Kidney (tissue), 14 donors: ENCODE data around the gene IFIT1B. TPM values are rescaled to one million over a fixed set of nuclear protein-coding genes. Genes with fewer than 3 reads are reported as not detected.

Experiments used
- DNase-seq, 5 donors: peaks; one replicate each; pipeline ENCODE4 v3.0.0-alpha.2; 2013 to 2020
- FAIRE-seq: peaks from 2 replicates; lab custom pipeline; 2012; peaks lifted over from hg19 to GRCh38; lab: Jason Lieb, UNC
- H3K27ac ChIP-seq, 2 donors: one replicate each; pipeline ENCODE4 v1.7.0; 2013; ENCODE audit warnings: low read depth in 2 of 2, low read length in 2 of 2, inconsistent platforms in 1 of 2
- H3K27me3 ChIP-seq: one replicate; pipeline ENCODE4 v1.7.1; 2013; ENCODE audit warnings: low read length, inconsistent platforms; ENCODE audit not compliant: control insufficient read depth, insufficient read depth
- H3K36me3 ChIP-seq, 3 donors: one replicate each; pipeline versions ENCODE4 v1.7.0 to v1.7.1; 2013; ENCODE audit warnings: low read length in 3 of 3, control low read depth in 1 of 3, inconsistent platforms in 1 of 3; ENCODE audit not compliant: insufficient read depth in 3 of 3, control insufficient read depth in 2 of 3
- H3K4me1 ChIP-seq, 3 donors: one replicate each; pipeline versions ENCODE4 v1.7.0 to v1.7.1; 2013; ENCODE audit warnings: low read length in 3 of 3, inconsistent platforms in 1 of 3, low read depth in 1 of 3; ENCODE audit not compliant: control insufficient read depth in 2 of 3, insufficient read depth in 2 of 3
- H3K4me3 ChIP-seq, 3 donors: one replicate each; pipeline versions ENCODE4 v1.7.0 to v1.8.1; 2013; ENCODE audit warnings: low read length in 3 of 3, control low read depth in 1 of 3, inconsistent platforms in 1 of 3
- H3K9ac ChIP-seq, 3 donors: one replicate each; pipeline versions ENCODE4 v1.7.0 to v1.7.1; 2013; ENCODE audit warnings: low read length in 3 of 3, control low read depth in 1 of 3, inconsistent platforms in 1 of 3
- H3K9me3 ChIP-seq, 3 donors: one replicate each; pipeline versions ENCODE4 v1.7.0 to v1.7.1; 2013; ENCODE audit warnings: low read length in 3 of 3, control low read depth in 1 of 3, inconsistent platforms in 1 of 3; ENCODE audit not compliant: control insufficient read depth in 2 of 3, insufficient read depth in 1 of 3
- intact Hi-C: fragments of 100-400 bp; cut with DNase I; formaldehyde crosslinking; loops from one replicate; pipeline ENCODE4 v1.11.1; 2022
- polyA plus RNA-seq: library from polyadenylated mRNA; stranded (reverse); fragments of 350-450 nt; fragmentation: Illumina TruSeq; extraction: RNeasy Lipid Tissue Mini Kit (QIAGEN cat#74804); gene quantifications from one replicate; pipeline ENCODE4 v1.2.3, GENCODE V29; 2014; ENCODE audit warnings: low read depth, low replicate concordance; ENCODE audit not compliant: insufficient read depth
- total RNA-seq: library from RNA; stranded (reverse); fragmentation: NEBNext Ultra II Directional; extraction: Animal tissue kit (Norgen Biotek cat#: 25700); gene quantifications from one replicate; pipeline ENCODE4 v1.2.1, GENCODE V29; 2021
- TF ChIP-seq, protein P1 (sequence below): IDR thresholded peaks from 3 replicates; pipeline ENCODE4 v1.5.1; 2012; ENCODE audit warnings: mild to moderate bottlenecking, moderate library complexity, borderline replicate concordance; ENCODE audit not compliant: insufficient read depth; ENCODE audit errors: extremely low read depth
- donor health status: control.
- donor health status: control.
- donor health status: control.
- donor health status: control.
- donor health status: control.
- donor health status: DM: yes; HTN: yes; CAD: no.
- donor health status: Normal renal cell carcinoma (clear cell type).

IFIT1B gene
- total and polyA plus RNA-seq, 2 donors from 2014 or later, result not detected

DNA sequence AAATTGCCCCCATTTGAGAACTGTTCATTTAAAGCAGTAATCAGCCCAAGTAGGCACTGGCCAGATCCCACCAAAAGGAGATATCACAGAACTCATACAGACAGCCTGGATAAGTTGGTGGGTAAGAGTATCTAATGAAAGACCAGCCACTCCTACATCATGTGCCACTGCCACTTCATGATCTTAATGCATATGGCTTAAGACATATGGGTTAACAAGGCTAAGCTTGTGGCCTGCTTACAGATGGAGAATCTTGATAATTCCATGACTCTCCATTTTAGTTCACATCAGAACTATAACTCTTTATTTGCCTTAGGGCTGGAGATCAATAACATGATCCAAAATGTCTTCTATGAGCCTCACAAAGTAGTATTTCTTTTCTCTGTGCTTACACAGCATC lies 6.8 kb upstream of the IFIT1B start:
- Histone ChIP-seq H3K4me1 (peaks cover 0 to 39% (median 22%) of the 10 kb centered on the region in 3 donors), H3K9ac (no peak overlapping the region), H3K9me3 (no peaks in the 10 kb centered on the region), H3K4me3 (no peak overlapping the region), H3K27me3 (no peaks in the 10 kb centered on the region), H3K36me3 (no peaks in the 10 kb centered on the region), H3K27ac (no peak overlapping the region)
- DNase-seq (no peak), FAIRE-seq (no peak)
- TF ChIP-seq, protein P1, sequence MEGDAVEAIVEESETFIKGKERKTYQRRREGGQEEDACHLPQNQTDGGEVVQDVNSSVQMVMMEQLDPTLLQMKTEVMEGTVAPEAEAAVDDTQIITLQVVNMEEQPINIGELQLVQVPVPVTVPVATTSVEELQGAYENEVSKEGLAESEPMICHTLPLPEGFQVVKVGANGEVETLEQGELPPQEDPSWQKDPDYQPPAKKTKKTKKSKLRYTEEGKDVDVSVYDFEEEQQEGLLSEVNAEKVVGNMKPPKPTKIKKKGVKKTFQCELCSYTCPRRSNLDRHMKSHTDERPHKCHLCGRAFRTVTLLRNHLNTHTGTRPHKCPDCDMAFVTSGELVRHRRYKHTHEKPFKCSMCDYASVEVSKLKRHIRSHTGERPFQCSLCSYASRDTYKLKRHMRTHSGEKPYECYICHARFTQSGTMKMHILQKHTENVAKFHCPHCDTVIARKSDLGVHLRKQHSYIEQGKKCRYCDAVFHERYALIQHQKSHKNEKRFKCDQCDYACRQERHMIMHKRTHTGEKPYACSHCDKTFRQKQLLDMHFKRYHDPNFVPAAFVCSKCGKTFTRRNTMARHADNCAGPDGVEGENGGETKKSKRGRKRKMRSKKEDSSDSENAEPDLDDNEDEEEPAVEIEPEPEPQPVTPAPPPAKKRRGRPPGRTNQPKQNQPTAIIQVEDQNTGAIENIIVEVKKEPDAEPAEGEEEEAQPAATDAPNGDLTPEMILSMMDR, result no peak
- intact Hi-C loops, result no loop called here

DNA sequence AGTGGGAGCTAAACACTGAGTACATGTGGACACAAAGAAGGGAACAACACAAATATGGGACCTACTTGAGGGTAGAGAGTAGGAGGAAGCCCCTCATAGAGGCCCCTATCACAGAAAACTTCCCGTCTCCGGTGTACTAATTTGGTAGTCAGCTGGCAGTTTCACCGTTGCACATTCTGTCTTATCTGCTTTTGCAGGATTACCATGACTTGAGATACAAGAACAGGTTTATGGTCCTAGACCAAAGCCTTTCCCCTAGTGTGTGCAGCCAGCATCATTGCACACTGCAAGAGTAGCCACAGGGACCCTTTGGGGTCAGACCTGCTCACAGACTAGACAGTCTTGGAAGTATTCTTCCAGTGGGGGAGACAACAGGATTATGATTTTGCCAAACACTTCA lies 5.9 kb upstream of the IFIT1B start:
- no peak for DNase-seq
- no peak for FAIRE-seq
- no peaks in the 10 kb centered on the region for H3K27me3 ChIP-seq
- no peaks in the 10 kb centered on the region for H3K36me3 ChIP-seq
- H3K4me1 ChIP-seq, result peaks cover 0 to 39% (median 22%) of the 10 kb centered on the region in 3 donors
- intact Hi-C loops, result no loop called here
- H3K9me3 ChIP-seq, result no peaks in the 10 kb centered on the region
- H3K9ac ChIP-seq, result no peak overlapping the region
- no peak overlapping the region for H3K27ac ChIP-seq
- H3K4me3 ChIP-seq, result no peak overlapping the region
- TF ChIP-seq, protein P1, result no peak

DNA sequence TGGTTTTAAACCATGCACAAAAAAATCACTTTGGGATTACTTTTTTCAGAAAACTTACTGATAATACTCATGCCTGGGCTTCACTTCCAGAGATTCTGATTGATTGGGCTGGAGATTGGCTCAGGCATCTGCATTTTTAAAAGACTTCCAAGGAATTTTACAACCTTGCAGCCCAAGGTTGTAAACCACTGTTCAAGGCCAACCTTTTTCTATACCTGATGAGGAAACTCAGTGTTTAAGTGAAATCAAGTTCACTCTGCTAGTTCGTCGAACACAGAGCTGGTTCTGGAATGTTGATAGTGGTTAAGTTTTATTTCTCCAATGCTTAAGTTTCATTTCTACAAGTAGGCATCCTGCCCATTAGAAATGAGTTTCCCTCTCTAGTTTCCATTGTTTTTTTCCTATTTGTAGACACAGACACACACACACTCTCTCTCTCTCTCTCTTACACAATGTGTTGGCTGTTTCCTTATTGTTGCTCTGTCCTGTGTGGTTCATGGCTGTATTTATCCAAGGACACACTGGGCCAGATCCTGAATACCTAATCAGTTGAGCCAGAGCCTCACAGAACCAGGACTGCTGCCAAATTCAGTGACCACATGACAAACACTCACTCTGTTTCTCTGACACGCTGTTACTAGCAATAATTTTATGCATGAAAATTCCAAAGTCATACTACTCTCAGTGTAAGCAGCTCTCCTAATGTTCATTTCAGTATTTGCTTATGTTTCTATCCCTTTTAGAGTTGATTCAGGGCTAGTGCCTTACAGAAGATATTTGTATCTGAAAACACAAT lies 3.7 kb upstream of the IFIT1B start:
- DNase-seq (peak in 3 of 5 donors; percentile 51 to 87 (median 84)), FAIRE-seq (peak; percentile 96)
- Histone ChIP-seq H3K36me3 (no peaks in the 10 kb centered on the region), H3K9me3 (no peaks in the 10 kb centered on the region), H3K27ac (peak overlapping the region; percentile 92 to 96), H3K27me3 (no peaks in the 10 kb centered on the region), H3K4me1 (peaks cover 0 to 22% (median 18%) of the 10 kb centered on the region in 3 donors), H3K4me3 (peak overlapping the region in 1 of 3 donors; percentile 24), H3K9ac (peak overlapping the region in 2 of 3 donors; percentile 13 to 72)
- TF ChIP-seq, protein P1, result no peak
- intact Hi-C loops, result no loop called here
